Skin epidermis (tissue), 12 donors: ENCODE results near the gene SSTR4.

Source experiments
- H3K27ac ChIP-seq, 21 experiments: fragments of 200-600 bp; sonication (generic) in 11 of 21; one replicate each; pipeline ENCODE4 v1.5.0; 2020; ENCODE audit warnings: mild to moderate bottlenecking in 3 of 21, inconsistent platforms in 2 of 21, moderate library complexity in 2 of 21
- H3K4me3 ChIP-seq, 7 experiments: fragments of 200-600 bp; sonication (generic) in 2 of 7; one replicate each; pipeline ENCODE4 v1.5.0; 2020; ENCODE audit warnings: inconsistent platforms in 2 of 7, mild to moderate bottlenecking in 2 of 7, moderate library complexity in 1 of 7

SSTR4 gene

GRCh38 chr20:23037017-23037481, 1.9 kb downstream of the SSTR4 start:
- Histone ChIP-seq H3K27ac (no peak overlapping the region), H3K4me3 (no peak overlapping the region)

- no peak overlapping the region for H3K27ac ChIP-seq
- no peak overlapping the region for H3K4me3 ChIP-seq
These were observed 4.2 kb downstream of the SSTR4 start for GRCh38 chr20:23039136-23039875.

- H3K27ac ChIP-seq = no peak overlapping the region
- H3K4me3 ChIP-seq = no peak overlapping the region
These were observed 4.9 kb downstream of the SSTR4 start for GRCh38 chr20:23039885-23040508.

GRCh38 chr20:23042270-23042669, 7.2 kb downstream of the SSTR4 start:
- H3K4me3 ChIP-seq = no peak overlapping the region
- H3K27ac ChIP-seq = no peak overlapping the region

GRCh38 chr20:23043376-23043775, 8.3 kb downstream of the SSTR4 start:
- Histone ChIP-seq H3K4me3 (no peak overlapping the region), H3K27ac (no peak overlapping the region)

GRCh38 chr20:23046431-23046830, 11.3 kb downstream of the SSTR4 start:
- Histone ChIP-seq H3K27ac (peak overlapping the region in 1 of 21 experiments; percentile 2), H3K4me3 (peak overlapping the region in 6 of 7 experiments; percentile 44 to 73 (median 56))

GRCh38 chr20:23047001-23047737, 12.1 kb downstream of the SSTR4 start:
- H3K4me3 ChIP-seq = peak overlapping the region; percentile 44 to 73 (median 53)
- H3K27ac ChIP-seq = peak overlapping the region in 15 of 21 experiments; percentile 27 to 95 (median 90)

- H3K27ac ChIP-seq = peak overlapping the region in 19 of 21 experiments; percentile 27 to 95 (median 90)
These were observed 12.7 kb downstream of the SSTR4 start for GRCh38 chr20:23047738-23048214.

GRCh38 chr20:23048283-23049200, 13.4 kb downstream of the SSTR4 start:
- peak overlapping the region; percentile 44 to 73 (median 53) for H3K4me3 ChIP-seq
- peak overlapping the region; percentile 69 to 95 (median 89) for H3K27ac ChIP-seq

More at GRCh38 chr20:23047738-23048214, 12.7 kb downstream of the SSTR4 start:
- peak overlapping the region; percentile 44 to 73 (median 53) for H3K4me3 ChIP-seq

- H3K27ac ChIP-seq = peak within 1 kb of the TSS; percentile 71 to 95 (median 89)
- peak within 1 kb of the TSS; percentile 44 to 73 (median 53) for H3K4me3 ChIP-seq
These were observed 14.3 kb downstream of the SSTR4 start, which contains the start of gene THBD for GRCh38 chr20:23049201-23050075. Gene THBD (minus strand): TSS chr20:23049672. CDS start chr20:23049504, 168 bp downstream.

- H3K27ac ChIP-seq = peak overlapping the region; percentile 35 to 95 (median 89)
- H3K4me3 ChIP-seq = peak overlapping the region; percentile 44 to 73 (median 53)
These were observed 15.1 kb downstream of the SSTR4 start for GRCh38 chr20:23050076-23050838.

GRCh38 chr20:23050847-23051627, 15.9 kb downstream of the SSTR4 start:
- Histone ChIP-seq H3K27ac (peak overlapping the region; percentile 45 to 95 (median 89)), H3K4me3 (peak overlapping the region; percentile 44 to 73 (median 53))

- H3K27ac ChIP-seq = no peak overlapping the region
- no peak overlapping the region for H3K4me3 ChIP-seq
These were observed 17.8 kb downstream of the SSTR4 start for GRCh38 chr20:23052904-23053303.

GRCh38 chr20:23058240-23058639, 23.1 kb downstream of the SSTR4 start:
- Histone ChIP-seq H3K27ac (no peak overlapping the region), H3K4me3 (no peak overlapping the region)

- Histone ChIP-seq H3K4me3 (no peak overlapping the region), H3K27ac (no peak overlapping the region)
These were observed 23.9 kb downstream of the SSTR4 start for GRCh38 chr20:23059001-23059400.

GRCh38 chr20:23059846-23060245, 24.7 kb downstream of the SSTR4 start:
- Histone ChIP-seq H3K27ac (no peak overlapping the region), H3K4me3 (no peak overlapping the region)
